Fibroblast of lung (primary cell): ENCODE measurements around the gene CD160. TPM values are rescaled to one million over a fixed set of nuclear protein-coding genes. Genes with fewer than 3 reads are reported as not detected.

ENCODE experiments used
- DNase-seq, 2 donors: peaks; one replicate each; pipeline versions ENCODE4 v3.0.0 to v3.0.0-alpha.2; 2010; ENCODE audit warnings: low read depth in 2 of 2
- H2AFZ ChIP-seq: 2 replicates; pipeline ENCODE4 v1.5.1; 2012; ENCODE audit warnings: low read length, control low read depth, inconsistent platforms
- H3K27ac ChIP-seq: 2 replicates; pipeline ENCODE4 v1.5.1; 2011; ENCODE audit warnings: low read length, control low read depth; ENCODE audit not compliant: insufficient read depth
- H3K27me3 ChIP-seq: 2 replicates; pipeline ENCODE4 v1.5.1; 2011; ENCODE audit warnings: mild to moderate bottlenecking, low read length; ENCODE audit not compliant: control insufficient read depth, insufficient read depth
- H3K36me3 ChIP-seq: 2 replicates; pipeline ENCODE4 v1.5.1; 2011; ENCODE audit warnings: low read length; ENCODE audit not compliant: control insufficient read depth, insufficient read depth
- H3K4me1 ChIP-seq: 2 replicates; pipeline ENCODE4 v1.5.1; 2011; ENCODE audit warnings: low read length; ENCODE audit not compliant: control insufficient read depth, insufficient read depth; ENCODE audit errors: extremely low read depth
- H3K4me2 ChIP-seq: 2 replicates; pipeline ENCODE4 v1.5.1; 2011; ENCODE audit warnings: low read length, control low read depth; ENCODE audit not compliant: insufficient read depth; ENCODE audit errors: extremely low read depth
- H3K4me3 ChIP-seq, 4 experiments: fragments of 200-600 bp in 1 of 4; sonication (generic) in 1 of 4; replicated peaks in 1 of 4; 2 replicates each; pipeline ENCODE4 v1.5.1; 2011 to 2016; ENCODE audit warnings: low read length in 4 of 4, low read depth in 3 of 4, mild to moderate bottlenecking in 3 of 4, control low read depth in 2 of 4, inconsistent platforms in 1 of 4, mixed read lengths in 1 of 4; ENCODE audit not compliant: insufficient read depth in 1 of 4; ENCODE audit errors: control extremely low read depth in 1 of 4
- H3K79me2 ChIP-seq: 2 replicates; pipeline ENCODE4 v1.5.1; 2012; ENCODE audit warnings: mild to moderate bottlenecking, low read length, inconsistent platforms; ENCODE audit not compliant: control insufficient read depth, insufficient read depth
- H3K9ac ChIP-seq: 2 replicates; pipeline ENCODE4 v1.5.1; 2011; ENCODE audit warnings: mild to moderate bottlenecking, low read length, control low read depth; ENCODE audit not compliant: insufficient read depth
- H3K9me3 ChIP-seq: 2 replicates; pipeline ENCODE4 v1.5.1; 2012; ENCODE audit warnings: low read depth, low read length; ENCODE audit not compliant: control insufficient read depth, insufficient read depth
- H4K20me1 ChIP-seq: 2 replicates; pipeline ENCODE4 v1.5.1; 2011; ENCODE audit warnings: low read length; ENCODE audit not compliant: control insufficient read depth, insufficient read depth; ENCODE audit errors: extremely low read depth
- EZH2 ChIP-seq: IDR thresholded peaks from 2 replicates; pipeline ENCODE4 v1.5.1; 2012; ENCODE audit warnings: low read length, control low read depth, mild to moderate bottlenecking; ENCODE audit errors: missing control alignments
- polyA plus RNA-seq, 2 donors: library from polyadenylated mRNA; depleted of rRNA in 1 of 2; stranded (reverse) in 1 of 2; unstranded in 1 of 2; fragments of >200 nt; gene quantifications; 2 replicates each; pipeline ENCODE4 v1.2.1, GENCODE V29; 2011 to 2012; ENCODE audit warnings: missing spikeins in 1 of 2
- total RNA-seq: library from RNA; depleted of rRNA; stranded (reverse); fragments of >200 nt; gene quantifications from 2 replicates; pipeline ENCODE4 v1.2.1, GENCODE V29; 2014
- TF ChIP-seq, protein P1 (sequence below), 2 donors: IDR thresholded peaks in 1 of 2; conservative IDR thresholded peaks in 1 of 2; 1 replicate in 1 of 2; 2 replicates in 1 of 2; pipeline ENCODE4 v1.5.1; 2011 to 2012; ENCODE audit warnings: low read length in 2 of 2, control low read depth in 1 of 2, inconsistent platforms in 1 of 2, low read depth in 1 of 2, mild to moderate bottlenecking in 1 of 2

CD160 gene
- total and polyA plus RNA-seq, 2 donors (not counting 1 experiment from before 2014, with no cell fraction given): not detected

DNA sequence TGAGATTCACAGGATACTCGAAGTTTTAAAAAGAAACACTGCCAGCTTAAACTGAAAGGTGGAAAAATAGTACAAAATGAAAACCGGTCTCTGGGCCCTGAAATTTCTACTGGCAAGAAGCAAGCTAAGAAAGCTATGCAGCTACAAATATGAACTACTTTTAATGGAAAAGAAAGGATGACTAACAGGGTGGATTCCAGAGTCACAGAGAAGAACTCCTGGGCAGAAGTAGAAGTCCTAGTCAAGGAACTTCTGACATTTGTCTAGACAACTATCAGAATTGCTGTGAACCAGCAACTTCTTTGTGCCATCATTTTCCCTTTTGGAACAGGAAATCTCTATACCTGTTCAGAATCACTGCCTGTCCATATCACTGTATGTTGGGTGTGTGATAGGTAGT is 38.1 kb downstream of the CD160 start:
- H3K9me3 ChIP-seq: no peaks in the 10 kb centered on the region
- H3K27me3 ChIP-seq: no peaks in the 10 kb centered on the region
- no peak overlapping the region for H3K9ac ChIP-seq
- no peak overlapping the region for H3K27ac ChIP-seq
- peaks cover 3% of the 10 kb centered on the region for H3K36me3 ChIP-seq
- no peaks in the 10 kb centered on the region for H3K79me2 ChIP-seq
- H2AFZ ChIP-seq: no peak overlapping the region
- H3K4me3 ChIP-seq: no peak overlapping the region
- H4K20me1 ChIP-seq: no peaks in the 10 kb centered on the region
- H3K4me1 ChIP-seq: no peaks in the 10 kb centered on the region
- no peak overlapping the region for H3K4me2 ChIP-seq
- peak in 1 of 2 donors; percentile 37 for DNase-seq
- TF ChIP-seq, protein P1, sequence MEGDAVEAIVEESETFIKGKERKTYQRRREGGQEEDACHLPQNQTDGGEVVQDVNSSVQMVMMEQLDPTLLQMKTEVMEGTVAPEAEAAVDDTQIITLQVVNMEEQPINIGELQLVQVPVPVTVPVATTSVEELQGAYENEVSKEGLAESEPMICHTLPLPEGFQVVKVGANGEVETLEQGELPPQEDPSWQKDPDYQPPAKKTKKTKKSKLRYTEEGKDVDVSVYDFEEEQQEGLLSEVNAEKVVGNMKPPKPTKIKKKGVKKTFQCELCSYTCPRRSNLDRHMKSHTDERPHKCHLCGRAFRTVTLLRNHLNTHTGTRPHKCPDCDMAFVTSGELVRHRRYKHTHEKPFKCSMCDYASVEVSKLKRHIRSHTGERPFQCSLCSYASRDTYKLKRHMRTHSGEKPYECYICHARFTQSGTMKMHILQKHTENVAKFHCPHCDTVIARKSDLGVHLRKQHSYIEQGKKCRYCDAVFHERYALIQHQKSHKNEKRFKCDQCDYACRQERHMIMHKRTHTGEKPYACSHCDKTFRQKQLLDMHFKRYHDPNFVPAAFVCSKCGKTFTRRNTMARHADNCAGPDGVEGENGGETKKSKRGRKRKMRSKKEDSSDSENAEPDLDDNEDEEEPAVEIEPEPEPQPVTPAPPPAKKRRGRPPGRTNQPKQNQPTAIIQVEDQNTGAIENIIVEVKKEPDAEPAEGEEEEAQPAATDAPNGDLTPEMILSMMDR (conservative IDR thresholded peaks at IDR 0.05 in 1 of 2, IDR thresholded peaks at IDR 0.05 in 1 of 2; ENCODE audit: low read depth in 1 of 2, low read length in 2 of 2): no peak
- no peak for TF ChIP-seq EZH2

DNA sequence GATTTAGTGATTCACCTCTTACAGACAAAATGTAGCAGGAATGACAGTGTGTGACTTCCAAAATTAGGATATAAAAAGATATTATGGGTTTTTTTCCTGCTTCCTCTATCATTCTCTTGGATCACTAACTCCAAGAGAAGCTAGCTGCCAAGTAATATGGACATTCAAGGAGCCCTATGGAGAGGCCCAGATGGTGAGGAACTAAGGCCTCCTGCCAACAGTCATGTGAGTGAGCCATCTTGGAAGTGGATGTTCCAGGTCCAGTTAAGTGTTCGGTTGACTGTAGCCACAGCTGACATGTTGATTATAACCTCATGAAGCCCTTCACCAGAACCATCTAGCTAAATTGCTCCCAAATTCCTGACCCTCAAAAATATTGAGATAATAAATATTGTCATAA is 38.8 kb downstream of the CD160 start:
- no peaks in the 10 kb centered on the region for H4K20me1 ChIP-seq
- H3K27ac ChIP-seq: no peak overlapping the region
- H3K36me3 ChIP-seq: peaks cover 3% of the 10 kb centered on the region
- H3K4me2 ChIP-seq: no peak overlapping the region
- no peak for DNase-seq
- H3K9ac ChIP-seq: no peak overlapping the region
- no peaks in the 10 kb centered on the region for H3K27me3 ChIP-seq
- TF ChIP-seq, protein P1 (conservative IDR thresholded peaks at IDR 0.05 in 1 of 2, IDR thresholded peaks at IDR 0.05 in 1 of 2; ENCODE audit: low read depth in 1 of 2, low read length in 2 of 2): no peak
- no peak for TF ChIP-seq EZH2
- no peaks in the 10 kb centered on the region for H3K79me2 ChIP-seq
- no peak overlapping the region for H2AFZ ChIP-seq
- no peaks in the 10 kb centered on the region for H3K4me1 ChIP-seq
- no peak overlapping the region for H3K4me3 ChIP-seq
- H3K9me3 ChIP-seq: no peaks in the 10 kb centered on the region

DNA sequence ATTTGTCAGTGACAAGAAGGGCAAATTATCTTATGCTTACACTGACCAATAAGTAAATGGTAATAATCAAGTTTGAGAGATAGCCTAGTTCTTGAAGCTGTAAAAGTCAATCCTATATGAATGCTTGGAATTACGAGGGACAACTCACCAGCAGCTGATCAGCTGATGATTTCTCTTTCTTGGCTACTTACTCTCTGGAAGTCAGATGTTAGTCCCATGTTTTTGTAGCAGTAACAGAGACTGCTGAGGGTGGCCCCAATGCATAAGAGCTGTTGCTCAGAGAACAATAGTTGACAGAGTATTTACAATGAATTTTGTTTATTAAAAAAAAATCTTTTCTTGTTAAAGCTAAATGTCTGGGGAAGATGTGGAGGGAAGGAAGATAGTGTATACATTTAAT is 39.3 kb downstream of the CD160 start:
- H3K27me3 ChIP-seq: no peaks in the 10 kb centered on the region
- H3K27ac ChIP-seq: no peak overlapping the region
- H4K20me1 ChIP-seq: no peaks in the 10 kb centered on the region
- H2AFZ ChIP-seq: no peak overlapping the region
- H3K36me3 ChIP-seq: peaks cover 3% of the 10 kb centered on the region
- H3K4me2 ChIP-seq: no peak overlapping the region
- no peak overlapping the region for H3K9ac ChIP-seq
- H3K4me1 ChIP-seq: no peaks in the 10 kb centered on the region
- H3K9me3 ChIP-seq: no peaks in the 10 kb centered on the region
- no peak overlapping the region for H3K4me3 ChIP-seq
- TF ChIP-seq, protein P1 (conservative IDR thresholded peaks at IDR 0.05 in 1 of 2, IDR thresholded peaks at IDR 0.05 in 1 of 2; ENCODE audit: low read depth in 1 of 2, low read length in 2 of 2): no peak
- no peak for TF ChIP-seq EZH2
- no peaks in the 10 kb centered on the region for H3K79me2 ChIP-seq
- no peak for DNase-seq
